MCF 10A (cell line): Measurements from ENCODE around the gene MFAP3L. TPM values are rescaled to one million over a fixed set of nuclear protein-coding genes. Genes with fewer than 3 reads are reported as not detected.

Experiments
- BruUV-seq: library from RNA; stranded (reverse); fragments of 400-500 nt; replicated peaks from 2 replicates; lab custom pipeline; 2021; lab: Mats Ljungman, UMichigan
- CTCF ChIA-PET: fragments of 300-600 bp; sonication (Branson Sonifier 250); formaldehyde crosslinking; extraction: SDS; loops from one replicate; lab custom pipeline; 2021; ENCODE audit warnings: antibody characterized with exemption, inconsistent platforms; lab: Yijun Ruan, JAX
- POLR2A ChIA-PET: fragments of 300-600, 350-650 bp; sonication (Branson Sonifier 250); formaldehyde crosslinking; extraction: SDS; loops from one replicate; lab custom pipeline; 2020; ENCODE audit warnings: antibody characterized with exemption, inconsistent platforms; lab: Yijun Ruan, JAX
- DNase-seq: peaks from one replicate; pipeline ENCODE4 v3.0.0-alpha.2; 2018; ENCODE audit not compliant: unreplicated experiment
- H3K27ac Mint-ChIP-seq: one replicate; pipeline ENCODE4 v1.8.0; 2022; ENCODE audit warnings: mild to moderate bottlenecking, low read depth, mixed read lengths; ENCODE audit not compliant: unreplicated experiment
- H3K27me3 Mint-ChIP-seq: one replicate; pipeline ENCODE4 v1.8.0; 2022; ENCODE audit warnings: mixed read lengths; ENCODE audit not compliant: insufficient read depth, unreplicated experiment
- H3K36me3 Mint-ChIP-seq: one replicate; pipeline ENCODE4 v1.8.0; 2022; ENCODE audit warnings: mild to moderate bottlenecking, moderate library complexity, mixed read lengths; ENCODE audit not compliant: insufficient read depth, unreplicated experiment
- H3K4me1 Mint-ChIP-seq: one replicate; pipeline ENCODE4 v1.8.0; 2022; ENCODE audit warnings: mixed read lengths; ENCODE audit not compliant: insufficient read depth, unreplicated experiment
- H3K4me3 Mint-ChIP-seq: one replicate; pipeline ENCODE4 v1.8.0; 2022; ENCODE audit warnings: mild to moderate bottlenecking, moderate library complexity, mixed read lengths; ENCODE audit not compliant: unreplicated experiment
- H3K9me3 Mint-ChIP-seq: one replicate; pipeline ENCODE4 v1.8.0; 2022; ENCODE audit warnings: mixed read lengths; ENCODE audit not compliant: unreplicated experiment
- intact Hi-C: fragments of 100-400 bp; cut with micrococcal nuclease; formaldehyde crosslinking; loops from 2 replicates; pipeline ENCODE4 v1.14.1; 2022
- total RNA-seq: library from RNA; stranded (reverse); gene quantifications from 2 replicates; pipeline ENCODE4 v1.2.3, GENCODE V29; 2022
- TF ChIP-seq, protein P1 (sequence below): fragments of 200-600 bp; IDR thresholded peaks from one replicate; pipeline ENCODE4 v1.8.0; 2022; ENCODE audit warnings: antibody characterized with exemption, mild to moderate bottlenecking; ENCODE audit not compliant: unreplicated experiment

Gene MFAP3L
- total RNA-seq, 1 experiment from 2014 or later, result 4.1 TPM

DNA sequence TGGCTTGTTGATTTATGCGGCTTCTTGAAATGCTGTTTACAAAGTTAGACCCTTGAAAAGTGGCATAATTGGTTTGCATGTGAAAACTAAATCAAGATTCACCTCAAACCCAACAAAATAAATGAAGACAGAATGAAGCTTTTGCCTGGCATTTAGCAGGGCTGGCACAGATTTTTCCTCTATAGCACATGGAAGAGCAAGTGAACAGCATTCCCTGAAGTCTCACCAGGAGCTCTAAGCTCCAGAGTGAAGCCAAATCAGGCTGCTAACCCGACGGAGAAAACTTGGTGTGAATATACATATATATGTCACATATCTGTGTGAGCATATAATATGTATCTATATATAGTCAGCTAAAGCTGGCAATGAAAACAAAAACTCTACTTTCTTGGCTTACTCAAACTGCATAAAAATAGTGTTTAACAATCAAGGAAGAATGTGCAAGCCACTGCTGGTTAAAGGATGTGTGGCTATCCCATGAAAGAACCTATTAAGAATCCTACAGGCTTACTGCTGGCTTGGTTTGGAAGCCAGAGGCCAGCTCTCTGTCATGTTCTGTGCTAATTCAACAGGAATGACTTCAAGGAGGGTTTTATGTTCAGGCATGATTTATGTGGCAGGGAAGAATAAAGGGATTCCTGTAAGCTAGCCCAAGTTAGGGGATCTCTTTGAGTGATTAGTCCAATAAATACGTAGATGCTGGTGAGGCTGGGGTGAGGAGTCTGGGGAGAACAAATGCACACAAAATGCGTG lies 69.9 kb downstream of the MFAP3L start:
- Mint-ChIP-seq H3K9me3 (no peaks in the 10 kb centered on the region), H3K27me3 (peaks cover 13% of the 10 kb centered on the region), H3K36me3 (no peaks in the 10 kb centered on the region), H3K4me1 (no peaks in the 10 kb centered on the region), H3K27ac (no peak overlapping the region), H3K4me3 (no peak overlapping the region)
- BruUV-seq, result no TSS peak
- ChIA-PET POLR2A (no interaction called here), CTCF (interaction anchor here (0.6 kb wide), 1 partner anchor 40 kb away, joined by 4 read pairs; no protein-coding TSS in a partner anchor)
- no peak for DNase-seq
- intact Hi-C loops, result no loop called here
- TF ChIP-seq, protein P1, sequence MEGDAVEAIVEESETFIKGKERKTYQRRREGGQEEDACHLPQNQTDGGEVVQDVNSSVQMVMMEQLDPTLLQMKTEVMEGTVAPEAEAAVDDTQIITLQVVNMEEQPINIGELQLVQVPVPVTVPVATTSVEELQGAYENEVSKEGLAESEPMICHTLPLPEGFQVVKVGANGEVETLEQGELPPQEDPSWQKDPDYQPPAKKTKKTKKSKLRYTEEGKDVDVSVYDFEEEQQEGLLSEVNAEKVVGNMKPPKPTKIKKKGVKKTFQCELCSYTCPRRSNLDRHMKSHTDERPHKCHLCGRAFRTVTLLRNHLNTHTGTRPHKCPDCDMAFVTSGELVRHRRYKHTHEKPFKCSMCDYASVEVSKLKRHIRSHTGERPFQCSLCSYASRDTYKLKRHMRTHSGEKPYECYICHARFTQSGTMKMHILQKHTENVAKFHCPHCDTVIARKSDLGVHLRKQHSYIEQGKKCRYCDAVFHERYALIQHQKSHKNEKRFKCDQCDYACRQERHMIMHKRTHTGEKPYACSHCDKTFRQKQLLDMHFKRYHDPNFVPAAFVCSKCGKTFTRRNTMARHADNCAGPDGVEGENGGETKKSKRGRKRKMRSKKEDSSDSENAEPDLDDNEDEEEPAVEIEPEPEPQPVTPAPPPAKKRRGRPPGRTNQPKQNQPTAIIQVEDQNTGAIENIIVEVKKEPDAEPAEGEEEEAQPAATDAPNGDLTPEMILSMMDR, result no peak

DNA sequence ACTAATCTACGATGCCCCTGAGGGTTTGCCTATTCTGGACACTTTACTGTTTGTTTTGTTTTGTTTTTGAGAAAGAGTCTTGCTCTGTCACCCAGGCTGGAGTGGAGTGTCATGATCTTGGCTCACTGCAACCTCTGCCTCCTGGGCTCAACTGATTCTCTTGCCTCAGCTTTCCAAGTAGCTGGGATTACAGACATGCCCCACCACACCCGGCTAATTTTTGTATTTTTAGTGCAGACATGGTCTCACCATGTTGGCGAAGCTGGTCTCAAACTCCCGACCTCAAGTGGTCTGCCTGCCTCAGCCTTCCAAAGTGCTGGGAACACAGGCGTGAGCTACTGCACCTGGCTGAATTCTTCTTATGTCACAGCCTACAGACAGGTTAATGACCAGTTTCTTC lies 70.7 kb downstream of the MFAP3L start:
- Mint-ChIP-seq H3K36me3 (no peaks in the 10 kb centered on the region), H3K27ac (no peak overlapping the region), H3K4me3 (no peak overlapping the region), H3K9me3 (no peaks in the 10 kb centered on the region), H3K27me3 (peaks cover 13% of the 10 kb centered on the region), H3K4me1 (no peaks in the 10 kb centered on the region)
- no TSS peak for BruUV-seq
- POLR2A ChIA-PET, result no interaction called here
- intact Hi-C loops, result no loop called here
- TF ChIP-seq, protein P1, result no peak
- DNase-seq, result no peak
- CTCF ChIA-PET, result interaction anchor here (1.2 to 1.5 kb wide), 2 partner anchors 16 to 145 kb away, joined by 3 to 4 read pairs; no protein-coding TSS in a partner anchor

DNA sequence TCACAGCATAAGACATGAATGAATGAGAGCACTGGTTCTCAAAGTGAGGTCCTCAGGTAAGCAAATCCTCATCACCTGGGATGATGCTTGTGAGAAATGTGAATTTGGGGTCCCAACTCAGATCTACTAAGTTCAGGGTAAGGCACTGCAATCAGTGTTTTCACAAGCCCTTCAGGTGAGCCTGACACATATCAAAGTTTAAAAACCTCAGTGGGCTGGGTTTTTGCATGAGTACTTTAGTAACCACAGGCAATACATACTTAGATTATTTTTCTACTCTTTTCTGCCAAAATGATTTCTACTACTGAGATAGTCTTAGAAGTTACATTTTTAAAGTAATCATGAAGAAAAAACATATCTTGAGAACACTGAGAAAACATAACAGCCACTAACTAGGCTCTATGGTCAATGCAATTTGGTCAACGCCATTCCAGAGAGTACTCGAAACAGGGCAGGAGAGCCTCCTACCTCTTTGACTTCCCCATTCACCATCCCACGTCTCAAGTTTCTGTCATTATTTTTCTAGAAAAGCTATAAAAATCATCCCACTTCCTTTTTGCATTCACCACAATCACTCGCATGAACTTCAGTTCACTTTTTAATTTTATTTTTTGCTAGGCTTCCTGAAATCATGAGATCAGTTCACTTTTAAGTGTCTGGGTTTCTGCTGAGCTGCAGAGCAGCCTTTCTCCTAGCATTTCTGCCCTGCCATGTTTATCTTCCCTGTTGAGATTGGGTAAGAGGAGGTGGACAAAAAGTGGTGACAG lies 73.8 kb downstream of the MFAP3L start:
- ChIA-PET POLR2A (no interaction called here), CTCF (no interaction called here)
- H3K27me3 Mint-ChIP-seq, result peaks cover 40% of the 10 kb centered on the region
- BruUV-seq, result no TSS peak
- no peaks in the 10 kb centered on the region for H3K4me1 Mint-ChIP-seq
- intact Hi-C loops, result no loop called here
- TF ChIP-seq, protein P1, result no peak
- no peak overlapping the region for H3K4me3 Mint-ChIP-seq
- H3K27ac Mint-ChIP-seq, result no peak overlapping the region
- no peaks in the 10 kb centered on the region for H3K9me3 Mint-ChIP-seq
- DNase-seq, result no peak
- H3K36me3 Mint-ChIP-seq, result no peaks in the 10 kb centered on the region

DNA sequence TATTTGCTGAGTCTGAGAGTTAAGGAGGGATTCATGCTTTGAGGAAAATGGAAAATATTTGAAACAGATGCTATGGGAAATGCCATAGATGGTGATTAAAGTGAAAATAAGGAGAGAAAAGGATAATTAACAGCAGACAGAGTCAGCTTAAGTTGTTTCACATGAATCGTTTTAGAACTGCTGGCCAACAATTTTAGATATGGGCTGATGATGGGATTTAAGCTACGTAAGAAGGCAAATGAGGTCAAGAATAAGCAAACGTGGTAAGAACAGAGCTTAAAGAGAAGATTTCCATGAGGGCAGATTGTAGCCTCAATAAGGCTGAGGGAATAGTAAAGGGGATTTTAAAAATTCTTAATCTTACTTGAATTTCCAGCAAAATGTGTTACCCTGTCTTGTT lies 77.9 kb downstream of the MFAP3L start:
- H3K9me3 Mint-ChIP-seq, result no peaks in the 10 kb centered on the region
- DNase-seq, result no peak
- TF ChIP-seq, protein P1, result no peak
- no peaks in the 10 kb centered on the region for H3K36me3 Mint-ChIP-seq
- no peak overlapping the region for H3K4me3 Mint-ChIP-seq
- H3K4me1 Mint-ChIP-seq, result no peaks in the 10 kb centered on the region
- H3K27me3 Mint-ChIP-seq, result peaks cover 37% of the 10 kb centered on the region
- intact Hi-C loops, result no loop called here
- BruUV-seq, result no TSS peak
- ChIA-PET POLR2A (no interaction called here), CTCF (no interaction called here)
- no peak overlapping the region for H3K27ac Mint-ChIP-seq
